ENCODE data around the gene ERCC6L2. TPM values are rescaled to one million over a fixed set of nuclear protein-coding genes. Genes with fewer than 3 reads are reported as not detected.
A peak's percentile ranks its signal among the peaks of the same experiment; 100 is the strongest.

Gene ERCC6L2, protein sequence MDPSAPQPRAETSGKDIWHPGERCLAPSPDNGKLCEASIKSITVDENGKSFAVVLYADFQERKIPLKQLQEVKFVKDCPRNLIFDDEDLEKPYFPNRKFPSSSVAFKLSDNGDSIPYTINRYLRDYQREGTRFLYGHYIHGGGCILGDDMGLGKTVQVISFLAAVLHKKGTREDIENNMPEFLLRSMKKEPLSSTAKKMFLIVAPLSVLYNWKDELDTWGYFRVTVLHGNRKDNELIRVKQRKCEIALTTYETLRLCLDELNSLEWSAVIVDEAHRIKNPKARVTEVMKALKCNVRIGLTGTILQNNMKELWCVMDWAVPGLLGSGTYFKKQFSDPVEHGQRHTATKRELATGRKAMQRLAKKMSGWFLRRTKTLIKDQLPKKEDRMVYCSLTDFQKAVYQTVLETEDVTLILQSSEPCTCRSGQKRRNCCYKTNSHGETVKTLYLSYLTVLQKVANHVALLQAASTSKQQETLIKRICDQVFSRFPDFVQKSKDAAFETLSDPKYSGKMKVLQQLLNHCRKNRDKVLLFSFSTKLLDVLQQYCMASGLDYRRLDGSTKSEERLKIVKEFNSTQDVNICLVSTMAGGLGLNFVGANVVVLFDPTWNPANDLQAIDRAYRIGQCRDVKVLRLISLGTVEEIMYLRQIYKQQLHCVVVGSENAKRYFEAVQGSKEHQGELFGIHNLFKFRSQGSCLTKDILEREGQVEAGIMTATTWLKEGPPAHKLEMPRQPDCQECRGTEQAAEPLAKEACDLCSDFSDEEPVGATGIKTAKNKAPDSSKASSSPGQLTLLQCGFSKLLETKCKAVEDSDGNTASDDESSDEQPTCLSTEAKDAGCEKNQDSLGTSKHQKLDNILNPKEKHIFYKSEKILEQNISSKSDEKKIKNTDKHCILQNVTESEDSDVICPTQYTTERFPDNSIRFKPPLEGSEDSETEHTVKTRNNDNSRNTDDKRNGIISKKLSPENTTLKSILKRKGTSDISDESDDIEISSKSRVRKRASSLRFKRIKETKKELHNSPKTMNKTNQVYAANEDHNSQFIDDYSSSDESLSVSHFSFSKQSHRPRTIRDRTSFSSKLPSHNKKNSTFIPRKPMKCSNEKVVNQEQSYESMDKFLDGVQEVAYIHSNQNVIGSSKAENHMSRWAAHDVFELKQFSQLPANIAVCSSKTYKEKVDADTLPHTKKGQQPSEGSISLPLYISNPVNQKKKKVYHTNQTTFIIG (N-terminal part only)
- polyA plus RNA-seq (ENCODE audit: low read depth in 6 of 6): 10 to 100 TPM; 19.5 to 40.7 (median 26.8) TPM

DNA sequence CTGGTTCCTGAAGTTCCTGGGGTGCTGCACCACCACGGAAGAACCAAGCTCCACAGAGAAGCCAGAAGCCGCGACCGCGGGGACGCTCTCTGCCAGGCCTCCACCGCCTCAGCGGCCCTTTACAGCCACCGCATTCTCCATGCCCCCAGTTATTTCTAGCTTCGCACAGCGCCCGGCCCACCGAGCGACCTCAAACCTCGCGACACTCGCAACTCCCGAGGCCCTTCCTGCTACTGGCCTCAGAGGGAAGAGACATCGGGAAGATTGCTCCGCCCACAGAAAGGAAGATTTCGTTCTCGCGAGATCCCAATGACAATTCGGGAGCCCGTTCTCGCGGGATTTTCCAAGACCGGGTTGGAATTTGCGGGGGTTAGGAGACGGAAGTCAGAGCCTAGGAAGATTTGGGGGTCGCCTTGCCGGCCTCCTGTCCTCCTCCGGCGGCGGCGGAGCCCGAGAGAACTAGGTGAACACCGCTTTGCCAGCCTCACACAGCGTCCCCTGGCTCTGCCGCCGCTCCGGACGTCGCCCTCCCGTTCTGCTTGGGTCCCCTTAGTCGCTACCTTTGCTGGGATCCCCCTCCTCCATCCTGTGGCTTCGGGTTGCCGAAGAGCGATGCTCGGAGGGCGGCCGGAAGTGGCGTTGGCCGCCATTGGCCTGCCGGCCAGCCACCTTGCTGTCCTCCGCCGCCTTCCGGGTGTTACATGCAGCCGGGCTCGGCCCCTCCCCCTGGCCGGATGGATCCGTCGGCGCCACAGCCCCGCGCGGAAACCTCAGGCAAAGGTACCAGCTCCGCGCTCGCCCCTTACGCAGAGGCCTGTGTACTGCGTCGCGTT lies at the start of gene ERCC6L2:
Gene ERCC6L2 (plus strand): TSS at position 387 of the 833 bp plus-strand sequence. CDS start 348 bp downstream, at position 735.
- Mint-ChIP-seq H3K36me3 (peaks cover 0 to 11% of the 10 kb centered on the region in 2 donors), H3K4me1 (peaks cover 13 to 27% (median 15%) of the 10 kb centered on the region in 3 donors), H3K27me3 (no peaks in the 10 kb centered on the region), H3K4me3 (no peak within 1 kb of the TSS), H3K9me3 (peaks cover 0 to 2% (median 0%) of the 10 kb centered on the region in 7 donors), H3K27ac (peak within 1 kb of the TSS in 1 of 6 donors; percentile 99)
- ATAC-seq (ENCODE audit: low read depth in 2 of 2) (peak; percentile 84 to 86), DNase-seq (peak; percentile 91)

DNA sequence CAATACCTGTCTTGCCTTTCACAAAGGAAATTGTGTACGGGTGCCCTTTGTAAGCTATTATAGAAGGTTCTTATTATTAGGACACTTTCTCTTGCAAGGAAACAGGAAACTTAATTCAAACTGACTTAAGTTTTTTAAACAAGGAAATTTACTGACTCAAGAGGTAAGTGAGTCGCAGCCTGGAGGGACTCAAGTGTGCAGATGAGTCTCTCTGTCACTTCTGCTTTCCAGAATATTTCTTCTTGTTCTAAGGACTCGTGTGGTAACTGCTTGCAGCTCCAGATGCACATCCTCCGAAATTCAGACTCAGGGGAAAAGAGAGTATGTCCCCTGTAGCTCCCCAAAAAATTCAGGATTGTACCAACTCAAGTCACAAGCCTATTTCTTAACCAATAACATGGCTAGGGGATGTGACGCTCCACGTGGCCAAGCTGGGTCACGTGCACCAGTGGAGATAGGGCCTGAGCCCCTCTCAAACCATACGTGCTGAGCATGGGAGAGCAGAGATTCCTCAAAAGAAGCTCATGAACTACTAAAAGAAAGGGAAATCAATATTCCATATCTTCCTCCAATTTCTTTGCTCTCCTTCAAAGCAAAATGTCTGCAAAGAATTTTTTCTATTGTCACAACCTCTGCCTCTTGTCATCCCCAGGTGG lies 49.2 kb upstream of the ERCC6L2 start:
- ATAC-seq (ENCODE audit: low read depth in 2 of 2): no peak
- H3K27me3 Mint-ChIP-seq: no peaks in the 10 kb centered on the region
- no peak overlapping the region for H3K27ac Mint-ChIP-seq
- H3K4me1 Mint-ChIP-seq: peaks cover 0 to 6% (median 5%) of the 10 kb centered on the region in 3 donors
- no peak overlapping the region for H3K4me3 Mint-ChIP-seq
- no peak for DNase-seq
- no peaks in the 10 kb centered on the region for H3K36me3 Mint-ChIP-seq
- no peaks in the 10 kb centered on the region for H3K9me3 Mint-ChIP-seq

DNA sequence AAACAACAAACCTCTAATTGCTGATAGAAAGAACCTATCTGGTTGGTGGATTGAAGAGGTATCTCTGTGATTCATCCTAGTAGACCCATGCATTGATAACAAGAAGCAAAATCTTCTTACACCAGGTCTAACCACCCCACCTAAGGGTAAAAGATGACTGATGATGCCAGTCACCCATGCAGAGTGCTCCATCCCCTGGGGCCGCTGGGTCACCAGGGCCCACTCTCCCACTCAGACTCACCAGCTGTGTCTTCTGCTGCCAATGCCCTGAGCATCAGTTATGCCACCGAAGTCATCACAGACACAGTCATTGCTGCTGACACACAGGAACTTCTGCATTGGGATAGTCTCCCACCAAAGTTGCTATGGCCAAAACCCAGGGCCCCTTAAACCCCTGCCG lies 44.7 kb upstream of the ERCC6L2 start:
- no peaks in the 10 kb centered on the region for H3K27me3 Mint-ChIP-seq
- DNase-seq: no peak
- peaks cover 0 to 6% (median 5%) of the 10 kb centered on the region in 3 donors for H3K4me1 Mint-ChIP-seq
- H3K36me3 Mint-ChIP-seq: no peaks in the 10 kb centered on the region
- H3K27ac Mint-ChIP-seq: no peak overlapping the region
- ATAC-seq (ENCODE audit: low read depth in 2 of 2): no peak
- no peaks in the 10 kb centered on the region for H3K9me3 Mint-ChIP-seq
- H3K4me3 Mint-ChIP-seq: peak overlapping the region in 1 of 8 donors; percentile 31

DNA sequence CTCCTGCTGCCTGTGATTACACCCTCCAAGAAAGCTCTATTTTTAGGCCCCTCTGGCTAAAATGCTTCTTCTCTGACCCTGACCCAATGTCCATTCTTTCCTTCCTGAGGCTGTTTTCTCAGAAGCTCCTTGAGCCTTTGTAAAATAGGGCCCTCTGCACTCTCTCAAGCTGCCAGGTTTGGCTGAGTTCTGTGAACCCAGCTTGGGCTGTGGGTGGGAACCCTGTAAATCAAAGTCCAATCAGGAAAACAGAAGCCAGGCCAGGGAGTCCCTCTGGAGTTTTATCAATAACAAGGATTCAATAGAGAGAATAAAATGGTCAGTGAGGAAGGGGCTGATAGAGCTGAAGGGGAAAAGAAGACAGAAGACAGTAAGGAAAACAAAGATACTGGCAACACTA lies 43.7 kb upstream of the ERCC6L2 start:
- ATAC-seq (ENCODE audit: low read depth in 2 of 2) (no peak), DNase-seq (no peak)
- Mint-ChIP-seq H3K4me1 (peaks cover 0 to 5% (median 3%) of the 10 kb centered on the region in 3 donors), H3K4me3 (no peak overlapping the region), H3K27me3 (no peaks in the 10 kb centered on the region), H3K27ac (peak overlapping the region in 1 of 6 donors; percentile 23), H3K9me3 (no peaks in the 10 kb centered on the region), H3K36me3 (no peaks in the 10 kb centered on the region)

DNA sequence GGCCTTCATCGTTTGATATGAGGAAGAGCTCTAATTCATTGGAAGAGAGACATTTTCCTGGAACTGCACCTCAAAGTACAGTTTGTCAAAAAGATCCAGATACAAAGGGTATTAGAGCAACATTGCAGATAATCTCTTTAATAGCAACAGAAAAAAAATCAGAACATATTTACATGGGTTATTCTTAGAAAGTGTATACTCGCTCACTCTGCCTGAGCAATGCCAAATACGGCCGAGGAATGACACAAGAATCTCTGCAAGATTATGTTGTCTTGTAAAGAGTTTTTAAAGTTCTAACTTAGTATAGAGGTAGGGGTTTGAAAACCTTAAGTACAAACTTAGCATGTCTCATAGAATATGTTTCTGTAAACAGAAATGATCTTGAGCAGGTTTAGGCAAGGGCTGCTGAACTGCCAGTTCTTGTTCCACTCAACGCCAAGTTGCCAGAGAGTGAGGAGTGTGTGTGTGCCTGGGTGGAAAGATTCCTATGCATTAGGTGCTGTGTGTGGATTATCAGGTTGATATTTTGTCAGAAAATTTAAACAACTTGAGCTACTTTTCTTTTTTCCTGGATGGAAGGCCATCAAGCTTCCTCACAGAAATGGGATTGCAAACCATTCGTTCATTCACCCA lies 41.8 kb upstream of the ERCC6L2 start:
- DNase-seq (no peak), ATAC-seq (ENCODE audit: low read depth in 2 of 2) (no peak)
- Mint-ChIP-seq H3K4me1 (no peaks in the 10 kb centered on the region), H3K36me3 (no peaks in the 10 kb centered on the region), H3K27ac (no peak overlapping the region), H3K27me3 (no peaks in the 10 kb centered on the region), H3K9me3 (no peaks in the 10 kb centered on the region), H3K4me3 (no peak overlapping the region)

DNA sequence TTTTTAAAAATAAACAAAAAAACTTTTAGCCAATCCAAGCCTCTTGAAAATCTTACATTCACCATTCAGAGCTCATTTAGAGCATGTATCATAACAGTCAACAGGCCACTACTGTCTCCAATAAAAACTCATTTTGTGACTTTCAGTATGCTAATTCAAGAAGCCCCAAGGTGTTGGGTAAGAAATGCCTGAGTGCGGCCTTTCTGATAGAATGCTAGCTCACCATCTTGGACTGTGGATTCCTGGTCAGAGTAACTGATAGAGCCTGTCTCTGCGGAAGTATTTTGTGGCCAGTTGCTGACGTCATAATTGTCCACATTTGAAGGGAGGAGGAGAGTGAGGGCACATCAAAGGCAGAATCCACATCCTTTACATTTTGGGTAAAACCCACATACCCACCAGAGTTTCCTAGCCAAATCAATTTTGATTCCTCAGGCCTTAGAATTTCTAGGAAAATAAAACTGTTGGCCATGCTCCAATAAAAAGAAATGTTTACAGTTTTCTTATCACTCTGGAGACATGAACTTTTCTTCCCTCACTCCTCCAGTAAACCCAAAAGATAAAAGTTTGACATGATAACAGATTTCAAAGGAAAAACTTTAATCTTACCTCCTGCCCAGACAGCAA lies 41.1 kb upstream of the ERCC6L2 start:
- no peak for ATAC-seq (ENCODE audit: low read depth in 2 of 2)
- no peaks in the 10 kb centered on the region for H3K9me3 Mint-ChIP-seq
- no peak for DNase-seq
- no peak overlapping the region for H3K27ac Mint-ChIP-seq
- H3K4me1 Mint-ChIP-seq: no peaks in the 10 kb centered on the region
- no peaks in the 10 kb centered on the region for H3K36me3 Mint-ChIP-seq
- no peaks in the 10 kb centered on the region for H3K27me3 Mint-ChIP-seq
- H3K4me3 Mint-ChIP-seq: no peak overlapping the region

DNA sequence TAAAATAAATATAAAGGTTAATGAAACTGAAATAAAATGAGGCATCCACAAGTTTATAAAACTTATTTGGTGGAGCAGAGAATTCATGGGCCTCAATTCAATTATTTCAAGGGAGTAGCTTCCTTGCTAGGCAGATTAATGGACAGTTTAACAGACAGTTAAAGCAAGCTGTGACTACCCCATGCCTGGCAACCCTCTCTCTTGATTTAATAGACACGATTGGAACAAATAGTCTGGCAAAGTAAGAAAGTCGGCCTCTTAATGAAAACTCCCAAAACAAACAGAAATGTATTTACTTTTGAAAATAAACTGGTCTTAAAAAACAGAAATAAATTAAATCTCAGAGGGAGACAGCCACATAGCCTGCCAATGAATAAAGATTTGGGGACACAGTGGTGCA lies 40.1 kb upstream of the ERCC6L2 start:
- Mint-ChIP-seq H3K9me3 (no peaks in the 10 kb centered on the region), H3K27me3 (no peaks in the 10 kb centered on the region), H3K4me3 (no peak overlapping the region), H3K4me1 (no peaks in the 10 kb centered on the region), H3K27ac (no peak overlapping the region), H3K36me3 (no peaks in the 10 kb centered on the region)
- DNase-seq (no peak), ATAC-seq (ENCODE audit: low read depth in 2 of 2) (no peak)

DNA sequence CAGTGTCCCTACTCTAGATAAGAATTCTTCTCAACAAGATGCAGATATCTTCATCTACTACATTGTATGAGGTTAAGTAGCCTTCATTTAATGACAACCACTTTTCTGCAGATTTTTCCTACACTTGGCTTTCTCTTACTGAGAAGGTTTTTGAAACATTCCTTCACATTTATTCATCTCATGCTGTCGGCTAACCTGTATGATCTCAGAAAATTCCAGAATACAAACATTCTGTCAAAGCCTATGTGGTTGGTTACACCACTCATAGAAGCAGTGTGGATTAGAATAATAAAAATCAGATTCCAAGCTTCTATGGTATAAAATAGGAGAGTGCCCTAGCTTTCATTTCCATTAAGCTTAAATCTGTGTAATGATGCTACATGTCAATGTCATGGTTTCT lies 39.4 kb upstream of the ERCC6L2 start:
- no peaks in the 10 kb centered on the region for H3K27me3 Mint-ChIP-seq
- peaks cover 0 to 6% (median 0%) of the 10 kb centered on the region in 3 donors for H3K4me1 Mint-ChIP-seq
- no peak for DNase-seq
- no peaks in the 10 kb centered on the region for H3K9me3 Mint-ChIP-seq
- no peaks in the 10 kb centered on the region for H3K36me3 Mint-ChIP-seq
- ATAC-seq (ENCODE audit: low read depth in 2 of 2): no peak
- H3K4me3 Mint-ChIP-seq: no peak overlapping the region
- no peak overlapping the region for H3K27ac Mint-ChIP-seq

DNA sequence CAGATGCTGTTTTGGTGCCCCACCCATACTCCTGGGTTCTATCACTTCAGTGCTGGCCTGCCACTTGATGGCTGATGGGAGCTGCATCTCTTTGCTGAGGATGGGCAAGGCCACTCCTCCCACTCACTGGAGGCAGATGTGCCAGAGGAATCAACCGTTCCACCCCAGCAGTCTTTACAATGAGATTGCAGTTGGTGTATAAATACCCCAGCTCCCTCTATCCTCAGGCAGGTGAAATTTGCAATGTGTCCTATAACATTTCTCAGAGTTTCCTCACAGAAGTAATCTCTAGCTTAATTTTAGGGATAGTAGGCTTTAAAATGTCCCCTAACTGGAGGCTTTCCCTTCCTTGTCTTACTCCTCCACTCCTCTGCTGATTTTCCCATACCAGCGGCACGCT lies 36.5 kb upstream of the ERCC6L2 start:
- Mint-ChIP-seq H3K36me3 (peaks cover 0 to 8% of the 10 kb centered on the region in 2 donors), H3K4me3 (no peak overlapping the region), H3K9me3 (peaks cover 0 to 7% (median 2%) of the 10 kb centered on the region in 7 donors), H3K27me3 (no peaks in the 10 kb centered on the region), H3K27ac (no peak overlapping the region), H3K4me1 (peaks cover 0 to 6% (median 0%) of the 10 kb centered on the region in 3 donors)
- ATAC-seq (ENCODE audit: low read depth in 2 of 2) (no peak), DNase-seq (no peak)

DNA sequence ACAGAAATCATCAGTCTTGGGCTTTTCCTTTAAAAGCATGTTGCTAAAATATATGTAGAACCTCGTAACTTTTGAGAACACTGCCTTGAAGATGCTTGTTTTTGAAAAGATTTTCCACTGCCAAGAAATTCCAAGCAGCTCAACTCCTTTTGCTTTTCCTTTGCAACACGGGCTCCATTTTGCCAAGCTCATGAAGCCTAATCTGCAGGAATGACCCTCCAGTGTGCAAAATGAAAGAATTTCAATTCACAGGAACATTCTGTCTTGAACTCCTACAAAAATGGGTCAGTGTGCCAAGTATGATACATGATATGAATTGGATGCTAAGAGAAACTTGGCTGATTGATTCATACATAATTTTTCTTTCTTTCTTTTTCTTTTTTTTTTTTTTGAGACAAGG lies 35.4 kb upstream of the ERCC6L2 start:
- H3K9me3 Mint-ChIP-seq: peaks cover 0 to 7% (median 2%) of the 10 kb centered on the region in 7 donors
- ATAC-seq (ENCODE audit: low read depth in 2 of 2) (no peak), DNase-seq (no peak)
- H3K4me1 Mint-ChIP-seq: peaks cover 0 to 6% (median 0%) of the 10 kb centered on the region in 3 donors
- H3K36me3 Mint-ChIP-seq: peaks cover 0 to 8% of the 10 kb centered on the region in 2 donors
- no peaks in the 10 kb centered on the region for H3K27me3 Mint-ChIP-seq
- H3K4me3 Mint-ChIP-seq: no peak overlapping the region
- no peak overlapping the region for H3K27ac Mint-ChIP-seq

DNA sequence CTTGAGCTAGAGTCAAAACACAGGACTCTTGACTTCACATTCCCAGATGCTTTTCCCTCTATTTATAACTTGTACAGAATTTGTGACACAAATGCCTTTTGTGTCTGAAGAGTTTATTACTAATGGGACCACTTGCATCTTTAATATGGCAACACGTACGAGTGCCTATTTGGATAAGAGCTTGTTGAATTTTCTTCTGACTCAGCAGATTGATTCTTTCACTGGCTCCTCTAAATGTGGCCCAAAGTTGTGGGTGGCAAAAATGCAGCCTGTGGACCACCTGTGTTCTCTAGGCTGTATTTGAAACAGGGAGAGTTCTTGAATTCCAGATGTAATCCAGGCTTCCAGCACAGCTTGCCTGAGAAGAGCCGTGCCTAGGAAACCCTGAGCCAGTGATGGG lies 34.1 kb upstream of the ERCC6L2 start:
- peaks cover 0 to 6% (median 0%) of the 10 kb centered on the region in 3 donors for H3K4me1 Mint-ChIP-seq
- DNase-seq (no peak), ATAC-seq (ENCODE audit: low read depth in 2 of 2) (no peak)
- H3K36me3 Mint-ChIP-seq: peaks cover 0 to 8% of the 10 kb centered on the region in 2 donors
- H3K27ac Mint-ChIP-seq: no peak overlapping the region
- no peaks in the 10 kb centered on the region for H3K27me3 Mint-ChIP-seq
- H3K4me3 Mint-ChIP-seq: no peak overlapping the region
- peaks cover 0 to 7% (median 2%) of the 10 kb centered on the region in 7 donors for H3K9me3 Mint-ChIP-seq
